ENCODE results near the gene RAPGEF4. TPM values are rescaled to one million over a fixed set of nuclear protein-coding genes. Genes with fewer than 3 reads are reported as not detected.

RAPGEF4 gene
- total and polyA plus RNA-seq, 2 of the 8 experiments (the other 6 are each of a cell fraction or from before 2014, with no cell fraction given) = 1.2 to 2.6 TPM

- H3K79me1 ChIP-seq (ENCODE audit: low read depth, low read length) = no peaks in the 10 kb centered on the region
- no peak overlapping the region for H4K5ac ChIP-seq (ENCODE audit: insufficient read length, low read depth, low read length)
- no peak overlapping the region for H3K27ac ChIP-seq (ENCODE audit: low read depth, low read length)
- no peak overlapping the region for H2BK12ac ChIP-seq (ENCODE audit: low read depth, low read length)
- no peak overlapping the region for H3K4me3 ChIP-seq (ENCODE audit: extremely low read depth in 1 of 4, insufficient read depth in 2 of 4, low read depth in 3 of 4, low read length in 4 of 4)
- H3K4ac ChIP-seq (replicated peaks; ENCODE audit: insufficient read length, low read depth, low read length) = no peak overlapping the region
- H3K18ac ChIP-seq (ENCODE audit: extremely low read depth, low read length) = no peak overlapping the region
- FAIRE-seq (no peak), DNase-seq (ENCODE audit: low read depth in 1 of 2, low spot score in 2 of 2) (no peak)
- no peak overlapping the region for H3K4me2 ChIP-seq (ENCODE audit: insufficient read depth in 1 of 2, low read depth in 2 of 2, low read length in 2 of 2)
- H3K79me2 ChIP-seq (ENCODE audit: control insufficient read depth in 1 of 2, insufficient read depth in 2 of 2, low read length in 2 of 2) = no peaks in the 10 kb centered on the region
- H4K91ac ChIP-seq (replicated peaks; ENCODE audit: insufficient read length, low read length) = no peak overlapping the region
- H2BK20ac ChIP-seq (ENCODE audit: low read length) = no peak overlapping the region
- H2AK5ac ChIP-seq (ENCODE audit: low read depth, low read length) = no peak overlapping the region
- H3K27me3 ChIP-seq (replicated peaks in 1 of 4; ENCODE audit: control insufficient read depth in 3 of 4, extremely low read depth in 1 of 4, insufficient read depth in 3 of 4, low read length in 3 of 4) = no peaks in the 10 kb centered on the region
- POLR2A ChIA-PET (ENCODE audit: partially characterized antibody) = no interaction called here
- H3K14ac ChIP-seq (ENCODE audit: insufficient read length) = no peak overlapping the region
- no peaks in the 10 kb centered on the region; a peak in 2 of 4 replicates for H3K9me3 ChIP-seq (ENCODE audit: insufficient read depth in 2 of 2, low read depth in 1 of 2, low read length in 1 of 2)
- no peaks in the 10 kb centered on the region for H3K4me1 ChIP-seq (replicated peaks in 1 of 4; ENCODE audit: control insufficient read depth in 3 of 4, insufficient read depth in 4 of 4, low read length in 3 of 4)
- no peak overlapping the region for H3K23ac ChIP-seq (ENCODE audit: insufficient read length)
- H3K36me3 ChIP-seq (ENCODE audit: control insufficient read depth in 2 of 4, insufficient read depth in 4 of 4, low read length in 3 of 4) = no peaks in the 10 kb centered on the region
- no peak overlapping the region for H2AFZ ChIP-seq (ENCODE audit: low read length)
- H4K8ac ChIP-seq (ENCODE audit: extremely low read depth, insufficient read depth, low read length) = no peak overlapping the region
- H4K20me1 ChIP-seq (replicated peaks in 1 of 2; ENCODE audit: control insufficient read depth in 1 of 2, insufficient read depth in 2 of 2, low read length in 2 of 2) = no peaks in the 10 kb centered on the region
- no peak overlapping the region for H3K56ac ChIP-seq (replicated peaks; ENCODE audit: insufficient read length, low read depth, low read length)
- H2BK5ac ChIP-seq (ENCODE audit: low read depth, low read length) = no peak overlapping the region
- WGBS, 2 experiments (ENCODE audit: extremely low coverage in 1 of 2, insufficient coverage in 1 of 2, insufficient read length in 1 of 2, insufficient replicate concordance in 2 of 2, low coverage in 1 of 2, low lambda C conversion rate in 2 of 2, missing lambda C conversion rate in 1 of 2) = 86% methylated on average over 3 of the region's 3 CpGs; no CpG with 5 or more reads in 1 of the 2 experiments
- H3K9ac ChIP-seq (replicated peaks in 1 of 4; ENCODE audit: extremely low read depth in 1 of 4, low read depth in 3 of 4, low read length in 3 of 4) = no peak overlapping the region
- H3K23me2 ChIP-seq (ENCODE audit: low read depth, low read length) = no peaks in the 10 kb centered on the region
- CTCF ChIA-PET (ENCODE audit: partially characterized antibody) = interaction anchor here (0.9 to 2.1 kb wide), 2 partner anchors 9 to 156 kb away, joined by 3 to 5 read pairs; no protein-coding TSS in a partner anchor
- no peak overlapping the region for H2BK15ac ChIP-seq (ENCODE audit: low read length)
- H2BK120ac ChIP-seq (replicated peaks; ENCODE audit: low read depth, low read length) = no peak overlapping the region
Observed at GRCh38 chr2:173054466-173054865, 318.8 kb downstream of the RAPGEF4 start.

All from H1 (cell line).